Measurements from ENCODE around the gene MAZ. TPM values are rescaled to one million over a fixed set of nuclear protein-coding genes. Genes with fewer than 3 reads are reported as not detected.
A peak's percentile ranks its signal among the peaks of the same experiment; 100 is the strongest.
"Not testable (repeated sequence)": the region's sequence is repeated elsewhere in the genome, so short reads cannot be mapped to it uniquely, and the experiment has no call there.

Gene MAZ
- total RNA-seq, 1 donor from 2014 or later = 247 TPM

DNA sequence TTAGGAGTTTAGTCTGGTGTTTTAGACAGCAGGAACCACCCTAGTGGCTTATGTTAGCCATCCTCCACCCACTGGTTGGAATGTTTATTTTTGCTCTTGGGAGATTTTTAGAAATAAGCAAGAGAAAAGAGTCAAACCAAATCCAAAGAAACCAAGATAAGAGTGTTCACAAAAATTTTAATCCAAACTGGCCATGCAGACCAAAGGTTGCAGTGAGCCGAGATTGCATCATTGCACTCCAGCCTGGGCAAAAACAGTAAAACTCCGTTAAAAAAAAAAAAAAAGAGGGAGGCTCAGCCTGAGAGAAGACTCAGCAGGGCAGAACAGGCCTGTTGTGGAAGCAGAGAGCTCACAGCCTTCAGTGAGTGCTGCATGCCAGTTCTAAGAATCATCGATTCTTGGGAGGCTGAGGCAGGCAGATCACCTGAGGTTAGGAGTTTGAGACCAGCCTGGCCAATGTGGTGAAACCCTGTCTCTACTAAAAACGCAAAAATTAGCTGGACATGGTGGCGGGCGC, 48.3 kb upstream of the MAZ start:
- H3K4me1 Mint-ChIP-seq (ENCODE audit: low read depth, unreplicated experiment) = peaks cover 4% of the 10 kb centered on the region
- no peaks in the 10 kb centered on the region for H3K79me2 ChIP-seq (ENCODE audit: insufficient read depth, low read length)
- no peak overlapping the region for H3K4me3 ChIP-seq (ENCODE audit: insufficient read depth, low read depth, low read length)
- H3K27me3 Mint-ChIP-seq (ENCODE audit: low read depth, unreplicated experiment) = peaks cover 4% of the 10 kb centered on the region
- no peaks in the 10 kb centered on the region for H3K36me3 ChIP-seq (ENCODE audit: insufficient read depth, low read length)
- H3K36me3 Mint-ChIP-seq (ENCODE audit: low read depth, unreplicated experiment) = no peaks in the 10 kb centered on the region
- H4K20me1 ChIP-seq (ENCODE audit: insufficient read depth, low read length) = no peaks in the 10 kb centered on the region
- no peak overlapping the region for H3K9ac ChIP-seq (ENCODE audit: low read length)
- H3K27me3 ChIP-seq (ENCODE audit: insufficient read depth, low read length) = peaks cover 2% of the 10 kb centered on the region
- H3K9me3 ChIP-seq (ENCODE audit: insufficient read depth, low read depth, low read length) = no peaks in the 10 kb centered on the region
- H3K27ac ChIP-seq (ENCODE audit: low read depth, low read length) = no peak overlapping the region
- DNase-seq (ENCODE audit: low read depth) = peak; percentile 51
- H3K27ac Mint-ChIP-seq (ENCODE audit: unreplicated experiment) = peak overlapping the region; percentile 53
- no peak overlapping the region for H3K4me2 ChIP-seq (ENCODE audit: low read length)
- H3K4me3 Mint-ChIP-seq (ENCODE audit: unreplicated experiment) = no peak overlapping the region
- no peak for FAIRE-seq
- TF ChIP-seq, protein P1, sequence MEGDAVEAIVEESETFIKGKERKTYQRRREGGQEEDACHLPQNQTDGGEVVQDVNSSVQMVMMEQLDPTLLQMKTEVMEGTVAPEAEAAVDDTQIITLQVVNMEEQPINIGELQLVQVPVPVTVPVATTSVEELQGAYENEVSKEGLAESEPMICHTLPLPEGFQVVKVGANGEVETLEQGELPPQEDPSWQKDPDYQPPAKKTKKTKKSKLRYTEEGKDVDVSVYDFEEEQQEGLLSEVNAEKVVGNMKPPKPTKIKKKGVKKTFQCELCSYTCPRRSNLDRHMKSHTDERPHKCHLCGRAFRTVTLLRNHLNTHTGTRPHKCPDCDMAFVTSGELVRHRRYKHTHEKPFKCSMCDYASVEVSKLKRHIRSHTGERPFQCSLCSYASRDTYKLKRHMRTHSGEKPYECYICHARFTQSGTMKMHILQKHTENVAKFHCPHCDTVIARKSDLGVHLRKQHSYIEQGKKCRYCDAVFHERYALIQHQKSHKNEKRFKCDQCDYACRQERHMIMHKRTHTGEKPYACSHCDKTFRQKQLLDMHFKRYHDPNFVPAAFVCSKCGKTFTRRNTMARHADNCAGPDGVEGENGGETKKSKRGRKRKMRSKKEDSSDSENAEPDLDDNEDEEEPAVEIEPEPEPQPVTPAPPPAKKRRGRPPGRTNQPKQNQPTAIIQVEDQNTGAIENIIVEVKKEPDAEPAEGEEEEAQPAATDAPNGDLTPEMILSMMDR (IDR thresholded peaks at IDR 0.05; ENCODE audit: insufficient read depth, low read depth, low read length) = peak; percentile 8
- no peak for TF ChIP-seq EZH2 (IDR thresholded peaks at IDR 0.05; ENCODE audit: insufficient read depth, low read length)
- H3K4me1 ChIP-seq (ENCODE audit: insufficient read depth, low read length) = no peaks in the 10 kb centered on the region
- H2AFZ ChIP-seq (ENCODE audit: low read depth, low read length) = no peak overlapping the region
- no peaks in the 10 kb centered on the region for H3K9me3 Mint-ChIP-seq (ENCODE audit: unreplicated experiment)

- Mint-ChIP-seq H3K4me3 (ENCODE audit: unreplicated experiment) (no peak overlapping the region), H3K4me1 (ENCODE audit: low read depth, unreplicated experiment) (peaks cover 4% of the 10 kb centered on the region), H3K9me3 (ENCODE audit: unreplicated experiment) (no peaks in the 10 kb centered on the region), H3K27me3 (ENCODE audit: low read depth, unreplicated experiment) (peaks cover 14% of the 10 kb centered on the region), H3K27ac (ENCODE audit: unreplicated experiment) (peak overlapping the region; percentile 34), H3K36me3 (ENCODE audit: low read depth, unreplicated experiment) (no peaks in the 10 kb centered on the region)
- Histone ChIP-seq H3K4me2 (ENCODE audit: low read length) (no peak overlapping the region), H3K9me3 (ENCODE audit: insufficient read depth, low read depth, low read length) (no peaks in the 10 kb centered on the region), H3K27me3 (ENCODE audit: insufficient read depth, low read length) (peaks cover 6% of the 10 kb centered on the region), H3K9ac (ENCODE audit: low read length) (no peak overlapping the region), H2AFZ (ENCODE audit: low read depth, low read length) (no peak overlapping the region), H3K4me1 (ENCODE audit: insufficient read depth, low read length) (no peaks in the 10 kb centered on the region), H4K20me1 (ENCODE audit: insufficient read depth, low read length) (no peaks in the 10 kb centered on the region), H3K4me3 (ENCODE audit: insufficient read depth, low read depth, low read length) (no peak overlapping the region), H3K27ac (ENCODE audit: low read depth, low read length) (no peak overlapping the region), H3K79me2 (ENCODE audit: insufficient read depth, low read length) (no peaks in the 10 kb centered on the region), H3K36me3 (ENCODE audit: insufficient read depth, low read length) (no peaks in the 10 kb centered on the region)
- no peak for TF ChIP-seq EZH2 (IDR thresholded peaks at IDR 0.05; ENCODE audit: insufficient read depth, low read length)
- TF ChIP-seq, protein P1 (IDR thresholded peaks at IDR 0.05; ENCODE audit: insufficient read depth, low read depth, low read length) = no peak
- no peak for FAIRE-seq
- no peak for DNase-seq (ENCODE audit: low read depth)
Observed at GRCh38 chr16:29760567-29761279, 45.6 kb upstream of the MAZ start.

DNA sequence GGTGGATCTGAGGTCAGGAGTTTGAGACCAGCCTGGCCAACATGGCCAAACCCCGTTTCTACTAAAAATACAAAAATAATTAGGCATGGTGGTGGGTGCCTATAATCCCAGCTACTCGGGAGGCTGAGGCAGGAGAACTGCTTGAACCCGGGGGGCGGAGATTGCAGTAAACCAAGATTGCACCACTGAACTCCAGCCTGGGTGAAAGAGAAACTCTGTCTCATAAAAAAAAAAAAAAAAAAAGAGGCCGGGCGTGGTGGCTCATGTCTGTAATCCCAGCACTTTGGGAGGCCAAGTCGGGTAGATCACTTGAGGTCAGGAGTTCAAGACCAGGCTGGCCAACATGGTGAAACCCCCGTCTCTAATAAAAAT, 45.1 kb upstream of the MAZ start:
- not testable (repeated sequence) for H3K36me3 Mint-ChIP-seq (ENCODE audit: low read depth, unreplicated experiment); H3K4me1 Mint-ChIP-seq (ENCODE audit: low read depth, unreplicated experiment); H3K4me2 ChIP-seq (ENCODE audit: low read length); H3K27ac ChIP-seq (ENCODE audit: low read depth, low read length); DNase-seq (ENCODE audit: low read depth); H3K36me3 ChIP-seq (ENCODE audit: insufficient read depth, low read length); H3K79me2 ChIP-seq (ENCODE audit: insufficient read depth, low read length); H3K9ac ChIP-seq (ENCODE audit: low read length); H3K27ac Mint-ChIP-seq (ENCODE audit: unreplicated experiment); H3K27me3 ChIP-seq (ENCODE audit: insufficient read depth, low read length); H3K9me3 Mint-ChIP-seq (ENCODE audit: unreplicated experiment); H3K9me3 ChIP-seq (ENCODE audit: insufficient read depth, low read depth, low read length); H4K20me1 ChIP-seq (ENCODE audit: insufficient read depth, low read length); H2AFZ ChIP-seq (ENCODE audit: low read depth, low read length); H3K4me3 ChIP-seq (ENCODE audit: insufficient read depth, low read depth, low read length); H3K4me1 ChIP-seq (ENCODE audit: insufficient read depth, low read length); FAIRE-seq; H3K4me3 Mint-ChIP-seq (ENCODE audit: unreplicated experiment)
- peaks cover 14% of the 10 kb centered on the region for H3K27me3 Mint-ChIP-seq (ENCODE audit: low read depth, unreplicated experiment)

All from astrocyte (in vitro differentiated cells and primary cell).